ENCODE data around the gene SLC66A2. TPM values are rescaled to one million over a fixed set of nuclear protein-coding genes. Genes with fewer than 3 reads are reported as not detected.

Gene SLC66A2
- total and polyA plus RNA-seq, 3 experiments from 2014 or later = 18.3 to 31.7 (median 29.9) TPM

- H3K4me3 ChIP-seq (ENCODE audit: low read length) = no peak overlapping the region
- ChIA-PET CTCF (no interaction called here), POLR2A (no interaction called here)
Measured at GRCh38 chr18:79970419-79971133, 19.1 kb upstream of the SLC66A2 start.

GRCh38 chr18:79965119-79965902 lies 13.9 kb upstream of the SLC66A2 start:
- Histone ChIP-seq H3K27ac (ENCODE audit: low read depth, low read length) (no peak overlapping the region), H3K27me3 (ENCODE audit: insufficient read depth, low read length, poor library complexity, severe bottlenecking) (no peaks in the 10 kb centered on the region), H3K9me3 (ENCODE audit: low read length) (no peaks in the 10 kb centered on the region), H3K4me3 (ENCODE audit: low read length) (peak overlapping the region; percentile 28), H3K36me3 (ENCODE audit: insufficient read depth, low read length) (peaks cover under 1% of the 10 kb centered on the region), H3K4me1 (ENCODE audit: insufficient read depth, low read length) (peaks cover 28% of the 10 kb centered on the region)
- H3K27ac Mint-ChIP-seq = peak overlapping the region; percentile 56 to 94 (median 90)
- H3K36me3 Mint-ChIP-seq = peaks cover 0 to 21% (median 0%) of the 10 kb centered on the region in 3 donors
- peaks cover 30 to 48% (median 31%) of the 10 kb centered on the region in 3 donors for H3K4me1 Mint-ChIP-seq
- no peaks in the 10 kb centered on the region for H3K9me3 Mint-ChIP-seq
- ChIA-PET POLR2A (interaction anchor here (1.0 to 1.5 kb wide), 2 partner anchors 20 to 69 kb away, joined by 5 to 6 read pairs; no protein-coding TSS in a partner anchor), CTCF (interaction anchor here (0.8 to 2.0 kb wide), 3 partner anchors 13 to 20 kb away, joined by 3 to 13 read pairs (median 3); partner anchors contain the start of gene SLC66A2)
- DNase-seq = peak in 1 of 5 donors; percentile 41
- peak overlapping the region; percentile 79 to 87 (median 84) for H3K4me3 Mint-ChIP-seq
- peaks cover 0 to 7% of the 10 kb centered on the region in 2 donors for H3K27me3 Mint-ChIP-seq

More at GRCh38 chr18:79970419-79971133, 19.1 kb upstream of the SLC66A2 start:
- no peak for DNase-seq
- no peaks in the 10 kb centered on the region for H3K9me3 Mint-ChIP-seq
- peak overlapping the region in 1 of 7 donors; percentile 29 for H3K4me3 Mint-ChIP-seq
- peak overlapping the region in 4 of 8 donors; percentile 19 to 85 (median 60) for H3K27ac Mint-ChIP-seq
- H3K4me1 Mint-ChIP-seq = peaks cover 24 to 26% (median 24%) of the 10 kb centered on the region in 3 donors
- no peaks in the 10 kb centered on the region for H3K27me3 ChIP-seq (ENCODE audit: insufficient read depth, low read length, poor library complexity, severe bottlenecking)
- no peaks in the 10 kb centered on the region for H3K4me1 ChIP-seq (ENCODE audit: insufficient read depth, low read length)
- peaks cover 20% of the 10 kb centered on the region for H3K36me3 ChIP-seq (ENCODE audit: insufficient read depth, low read length)
- H3K27me3 Mint-ChIP-seq = no peaks in the 10 kb centered on the region
- H3K36me3 Mint-ChIP-seq = peaks cover 5 to 67% (median 11%) of the 10 kb centered on the region in 3 donors
- H3K9me3 ChIP-seq (ENCODE audit: low read length) = no peaks in the 10 kb centered on the region
- no peak overlapping the region for H3K27ac ChIP-seq (ENCODE audit: low read depth, low read length)

DNA sequence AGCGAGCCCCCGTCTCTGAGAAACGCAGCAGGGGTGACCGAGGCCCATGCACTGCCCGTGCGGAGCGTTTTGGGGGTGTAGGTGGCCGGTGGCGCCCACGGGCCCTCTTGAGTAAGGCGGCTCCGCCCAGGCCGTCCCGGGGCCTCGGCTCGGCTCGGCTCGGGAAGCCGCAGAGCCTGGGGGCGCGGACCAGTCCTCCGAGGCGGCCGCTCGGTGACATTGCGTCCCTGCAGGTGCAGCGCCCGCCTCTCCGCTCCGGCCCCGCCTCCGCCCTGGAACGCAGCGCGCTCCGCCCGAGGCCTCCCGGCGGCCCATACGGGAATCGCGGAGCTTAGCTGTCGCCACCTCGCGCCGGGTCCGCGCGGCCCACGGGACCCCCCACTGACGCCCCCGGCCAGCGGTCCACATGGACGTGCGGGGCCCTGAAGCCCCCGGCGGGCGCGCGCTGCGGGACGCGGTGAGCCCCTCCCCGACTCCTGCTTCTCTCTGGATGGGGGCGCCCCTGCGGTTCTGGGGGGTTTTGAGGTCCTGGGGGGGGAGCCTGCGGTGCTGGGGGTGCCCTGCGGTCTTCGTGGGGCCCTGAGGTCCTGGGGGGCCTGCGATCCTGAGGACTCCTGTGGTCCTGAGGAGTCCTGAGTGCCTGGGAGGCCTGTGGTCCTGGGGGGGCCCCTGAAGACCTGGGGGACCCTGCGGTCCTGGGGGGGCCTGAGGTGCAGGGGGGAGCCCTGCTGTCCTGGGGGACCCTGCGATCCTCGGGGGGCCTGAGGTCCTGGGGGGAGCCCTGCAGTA lies 13.1 kb upstream of the SLC66A2 start, which contains the start of gene HSBP1L1:
Gene HSBP1L1 (plus strand): TSS at position 314 of the 789 bp plus-strand sequence. CDS start 93 bp downstream, at position 407.
- CTCF ChIA-PET = interaction anchor here (0.8 to 2.0 kb wide), 4 partner anchors 8 to 20 kb away, joined by 3 to 13 read pairs (median 3); partner anchors contain the start of gene SLC66A2
- no peaks in the 10 kb centered on the region for H3K36me3 ChIP-seq (ENCODE audit: insufficient read depth, low read length)
- H3K4me3 ChIP-seq (ENCODE audit: low read length) = peak within 1 kb of the TSS; percentile 28
- no peaks in the 10 kb centered on the region for H3K27me3 ChIP-seq (ENCODE audit: insufficient read depth, low read length, poor library complexity, severe bottlenecking)
- H3K27ac ChIP-seq (ENCODE audit: low read depth, low read length) = no peak within 1 kb of the TSS
- Mint-ChIP-seq H3K36me3 (peaks cover 0 to 15% (median 0%) of the 10 kb centered on the region in 3 donors), H3K9me3 (no peaks in the 10 kb centered on the region), H3K4me3 (peak within 1 kb of the TSS; percentile 81 to 87 (median 85)), H3K27me3 (peaks cover 0 to 7% of the 10 kb centered on the region in 2 donors), H3K4me1 (peaks cover 33 to 51% (median 34%) of the 10 kb centered on the region in 3 donors), H3K27ac (peak within 1 kb of the TSS; percentile 82 to 98 (median 96))
- peaks cover 34% of the 10 kb centered on the region for H3K4me1 ChIP-seq (ENCODE audit: insufficient read depth, low read length)
- peak; percentile 50 to 79 (median 61) for DNase-seq
- H3K9me3 ChIP-seq (ENCODE audit: low read length) = no peaks in the 10 kb centered on the region
- POLR2A ChIA-PET = interaction anchor here (1.0 to 1.6 kb wide), 2 partner anchors 13 to 69 kb away, joined by 5 to 6 read pairs; partner anchors contain the start of gene SLC66A2

DNA sequence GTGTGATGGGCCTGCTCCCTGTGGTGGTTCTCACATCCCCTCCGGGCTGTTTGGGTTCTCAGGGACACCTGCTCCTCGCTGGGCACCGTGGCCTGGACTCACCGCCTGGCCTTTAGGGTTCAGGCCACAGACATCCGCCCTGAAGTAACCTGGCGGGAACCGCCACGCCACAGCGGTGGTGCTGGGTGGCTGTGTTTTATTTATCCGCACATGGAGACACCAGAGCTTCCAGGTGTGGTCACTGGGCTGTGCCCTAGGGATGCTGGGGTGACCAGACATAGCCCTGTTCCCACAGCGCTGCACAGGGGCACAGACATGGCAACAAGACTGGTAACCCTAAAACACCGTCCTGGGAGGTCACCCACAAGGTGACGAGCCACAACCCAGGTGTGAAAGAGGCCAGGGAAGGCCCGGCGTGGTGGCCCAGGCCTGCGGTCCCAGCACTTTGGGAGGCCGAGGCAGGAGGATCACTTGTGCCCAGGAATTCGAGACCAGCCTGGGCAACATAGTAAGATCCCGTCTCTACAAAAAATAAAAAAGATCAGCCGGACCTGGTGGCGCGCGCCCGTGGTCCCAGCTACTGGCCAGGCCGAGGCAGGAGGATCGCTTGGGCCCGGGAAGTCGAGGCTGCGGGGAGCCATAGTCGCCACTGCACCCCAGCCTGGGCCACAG lies 12.3 kb upstream of the SLC66A2 start:
- Mint-ChIP-seq H3K36me3 (peaks cover 0 to 14% (median 0%) of the 10 kb centered on the region in 3 donors), H3K27me3 (peaks cover 0 to 7% of the 10 kb centered on the region in 2 donors), H3K9me3 (no peaks in the 10 kb centered on the region), H3K27ac (peak overlapping the region; percentile 82 to 98 (median 96)), H3K4me3 (peak overlapping the region; percentile 78 to 86 (median 84)), H3K4me1 (peaks cover 32 to 49% (median 34%) of the 10 kb centered on the region in 3 donors)
- POLR2A ChIA-PET = interaction anchor here (0.7 to 1.6 kb wide), 5 partner anchors 11 to 565 kb away, joined by 3 to 6 read pairs (median 4); partner anchors contain the start of genes SLC66A2 and TXNL4A
- H3K4me3 ChIP-seq (ENCODE audit: low read length) = peak overlapping the region; percentile 28
- CTCF ChIA-PET = interaction anchor here (0.8 to 2.0 kb wide), 5 partner anchors 9 to 21 kb away, joined by 3 to 13 read pairs (median 3); partner anchors contain the start of gene SLC66A2
- DNase-seq = no peak
- no peaks in the 10 kb centered on the region for H3K27me3 ChIP-seq (ENCODE audit: insufficient read depth, low read length, poor library complexity, severe bottlenecking)
- H3K9me3 ChIP-seq (ENCODE audit: low read length) = no peaks in the 10 kb centered on the region
- H3K4me1 ChIP-seq (ENCODE audit: insufficient read depth, low read length) = peaks cover 35% of the 10 kb centered on the region
- no peaks in the 10 kb centered on the region for H3K36me3 ChIP-seq (ENCODE audit: insufficient read depth, low read length)
- no peak overlapping the region for H3K27ac ChIP-seq (ENCODE audit: low read depth, low read length)

- H3K9me3 Mint-ChIP-seq = no peaks in the 10 kb centered on the region
- H3K27ac Mint-ChIP-seq = peak overlapping the region; percentile 82 to 98 (median 96)
- Histone ChIP-seq H3K36me3 (ENCODE audit: insufficient read depth, low read length) (no peaks in the 10 kb centered on the region), H3K4me1 (ENCODE audit: insufficient read depth, low read length) (peaks cover 35% of the 10 kb centered on the region), H3K27ac (ENCODE audit: low read depth, low read length) (no peak overlapping the region), H3K4me3 (ENCODE audit: low read length) (peak overlapping the region; percentile 28), H3K27me3 (ENCODE audit: insufficient read depth, low read length, poor library complexity, severe bottlenecking) (no peaks in the 10 kb centered on the region), H3K9me3 (ENCODE audit: low read length) (no peaks in the 10 kb centered on the region)
- peaks cover 0 to 7% of the 10 kb centered on the region in 2 donors for H3K27me3 Mint-ChIP-seq
- peak in 4 of 5 donors; percentile 63 to 82 (median 66) for DNase-seq
- H3K4me1 Mint-ChIP-seq = peaks cover 32 to 48% (median 34%) of the 10 kb centered on the region in 3 donors
- ChIA-PET POLR2A (interaction anchor here (0.7 to 1.6 kb wide), 4 partner anchors 11 to 565 kb away, joined by 3 to 6 read pairs (median 4); partner anchors contain the start of genes SLC66A2 and TXNL4A), CTCF (interaction anchor here (0.9 to 2.0 kb wide), 5 partner anchors 10 to 22 kb away, joined by 3 to 13 read pairs (median 4); partner anchors contain the start of gene SLC66A2)
- H3K4me3 Mint-ChIP-seq = peak overlapping the region; percentile 78 to 86 (median 84)
- H3K36me3 Mint-ChIP-seq = peaks cover 0 to 12% (median 0%) of the 10 kb centered on the region in 3 donors
Measured at GRCh38 chr18:79962835-79963657, 11.6 kb upstream of the SLC66A2 start.

DNA sequence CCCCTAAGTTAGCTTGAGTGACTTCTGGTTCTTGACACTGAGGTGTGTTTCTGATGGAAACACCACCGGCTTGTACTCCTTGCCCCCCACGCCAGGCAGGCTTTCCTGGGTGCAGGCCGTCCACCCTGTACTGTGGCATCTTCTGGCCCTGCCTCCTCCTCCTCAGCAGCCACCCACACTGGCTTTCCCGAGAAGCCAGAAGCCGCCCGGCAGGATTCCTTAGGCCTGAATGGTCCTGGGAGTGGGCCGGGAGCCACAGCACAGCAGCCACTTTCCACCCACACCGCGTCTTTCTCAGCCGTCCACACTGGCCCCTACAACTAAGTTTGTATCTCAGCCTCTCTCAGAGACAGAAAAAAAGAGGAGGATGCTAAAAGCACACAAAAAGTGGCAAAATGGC lies 10.9 kb upstream of the SLC66A2 start:
- POLR2A ChIA-PET = interaction anchor here (1.1 kb wide), 1 partner anchor 11 kb away, joined by 5 read pairs; the partner anchor contains the start of gene SLC66A2
- Histone ChIP-seq H3K36me3 (ENCODE audit: insufficient read depth, low read length) (no peaks in the 10 kb centered on the region), H3K4me1 (ENCODE audit: insufficient read depth, low read length) (peaks cover 35% of the 10 kb centered on the region), H3K27me3 (ENCODE audit: insufficient read depth, low read length, poor library complexity, severe bottlenecking) (no peaks in the 10 kb centered on the region), H3K27ac (ENCODE audit: low read depth, low read length) (no peak overlapping the region), H3K9me3 (ENCODE audit: low read length) (no peaks in the 10 kb centered on the region), H3K4me3 (ENCODE audit: low read length) (no peak overlapping the region)
- Mint-ChIP-seq H3K4me3 (no peak overlapping the region), H3K36me3 (peaks cover 0 to 7% (median 0%) of the 10 kb centered on the region in 3 donors), H3K27me3 (peaks cover 0 to 7% of the 10 kb centered on the region in 2 donors), H3K4me1 (peaks cover 30 to 44% (median 34%) of the 10 kb centered on the region in 3 donors), H3K9me3 (no peaks in the 10 kb centered on the region), H3K27ac (peak overlapping the region in 5 of 8 donors; percentile 82 to 98 (median 96))
- no peak for DNase-seq
- CTCF ChIA-PET = interaction anchor here (1.3 to 1.6 kb wide), 3 partner anchors 11 to 196 kb away, joined by 3 to 4 read pairs (median 4); partner anchors contain the start of gene SLC66A2

Data from CD8-positive, alpha-beta memory T cell (primary cell).